ENCODE measurements around the gene LRMDA.
"Not testable (repeated sequence)": the region's sequence is repeated elsewhere in the genome, so short reads cannot be mapped to it uniquely, and the experiment has no call there.

Gene LRMDA

DNA sequence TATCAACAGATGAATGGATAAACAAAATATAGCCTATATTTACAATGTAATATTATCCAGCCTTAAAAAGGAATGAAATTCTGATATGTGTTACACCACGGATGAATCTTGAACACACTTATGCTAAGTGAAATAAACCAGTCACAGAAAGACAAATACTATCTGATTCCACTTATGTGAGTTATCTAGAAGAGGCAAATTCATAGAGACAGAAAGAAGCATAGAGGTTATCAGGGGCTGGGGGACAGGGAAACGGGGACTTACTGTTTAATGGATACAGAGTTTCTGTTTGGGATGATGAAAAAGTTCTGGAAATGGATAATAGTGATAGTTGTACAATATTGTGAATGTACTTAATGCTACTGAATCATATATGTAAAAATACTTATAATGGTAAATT lies 329.9 kb downstream of the LRMDA start:
- DNase-seq = no peak

DNA sequence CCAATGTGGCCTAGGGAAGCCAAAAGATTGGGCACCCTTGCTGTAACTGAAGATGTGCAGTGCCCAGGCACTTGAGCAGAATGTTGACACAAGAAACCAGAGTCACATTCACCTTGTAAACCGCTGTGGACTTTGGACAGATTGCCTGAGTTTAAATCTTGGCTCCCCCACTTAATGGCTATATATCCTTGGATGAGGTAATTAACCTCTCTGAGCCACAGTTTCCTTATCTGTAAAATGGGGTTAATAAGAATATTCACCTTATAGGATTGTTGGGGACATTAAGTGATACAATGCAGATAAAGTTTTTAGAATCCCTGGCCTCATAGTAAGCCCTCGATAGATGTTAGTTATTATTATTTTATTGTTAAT lies 331.0 kb downstream of the LRMDA start:
- no peak for DNase-seq

DNA sequence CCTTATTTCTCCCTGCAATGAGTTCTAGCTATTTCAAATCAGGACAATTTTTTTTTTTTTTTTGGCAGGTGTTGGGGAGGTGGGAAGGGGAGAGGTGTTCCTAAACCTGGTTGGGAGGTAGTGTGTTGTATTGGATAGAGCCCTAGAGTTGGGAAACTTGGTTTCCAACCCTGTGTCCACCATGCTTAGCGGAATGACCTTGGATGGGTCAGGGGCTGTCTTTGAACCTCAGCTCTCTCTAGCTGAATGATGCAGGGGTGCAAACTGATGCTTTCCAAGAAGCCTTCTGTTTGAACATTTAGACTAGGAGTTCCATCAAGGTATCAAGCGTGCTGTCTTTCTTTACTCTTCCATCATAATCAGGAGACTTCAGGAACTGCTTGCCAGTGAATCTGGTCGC lies 332.2 kb downstream of the LRMDA start:
- no peak for DNase-seq

DNA sequence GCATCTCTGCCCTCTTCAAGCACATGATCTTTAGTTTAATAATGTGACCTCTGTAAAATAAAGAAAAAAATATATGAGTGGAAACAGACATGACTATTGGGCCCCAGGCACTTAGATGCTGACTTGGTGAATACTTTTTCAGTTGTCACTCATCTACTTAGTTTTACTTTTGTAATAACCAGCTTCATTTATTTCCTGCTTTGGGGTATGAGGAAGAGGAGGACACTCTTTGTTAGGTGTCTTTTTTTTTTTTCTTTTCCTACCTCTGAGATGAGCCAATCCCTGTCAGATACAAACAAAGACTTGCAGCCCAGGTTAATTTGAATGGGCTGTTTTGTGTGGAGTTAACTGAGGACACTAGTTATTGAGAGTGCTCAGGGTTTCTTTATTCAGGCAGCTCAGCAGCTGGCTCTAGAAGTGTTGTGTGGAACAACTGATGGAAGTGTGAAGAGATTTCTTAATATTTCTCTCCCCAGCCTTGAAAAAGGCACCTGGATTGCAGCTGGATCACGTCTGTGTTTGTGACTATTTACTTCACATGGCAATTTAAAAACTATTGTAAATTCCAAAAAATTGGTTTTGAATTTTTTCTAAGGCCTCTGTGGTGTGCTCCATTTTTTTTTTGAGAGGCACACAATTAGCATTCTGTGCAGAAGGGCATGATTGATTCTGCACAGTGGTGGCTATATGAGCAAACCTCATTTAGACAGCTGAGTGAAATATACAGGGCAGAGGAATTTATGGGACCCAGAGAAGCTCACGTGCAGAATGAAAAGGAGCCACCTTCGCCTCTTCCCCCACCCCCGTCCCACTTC lies 333.8 kb downstream of the LRMDA start:
- DNase-seq = no peak

DNA sequence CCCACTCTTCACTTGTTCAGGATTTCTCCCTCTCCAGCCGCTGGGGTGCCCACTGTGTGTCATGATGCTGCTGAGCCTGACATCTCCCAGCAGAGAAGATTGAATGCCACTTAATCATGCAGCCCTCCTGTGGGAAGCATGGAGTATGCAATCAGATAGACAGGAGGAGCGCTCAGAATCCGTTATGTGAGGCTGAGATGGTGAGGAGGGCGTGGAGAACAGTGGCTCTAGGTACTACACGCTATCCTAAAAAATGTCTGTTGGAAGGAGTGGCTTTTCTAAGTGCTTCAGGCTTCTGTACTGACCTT lies 334.3 kb downstream of the LRMDA start:
- DNase-seq = no peak

DNA sequence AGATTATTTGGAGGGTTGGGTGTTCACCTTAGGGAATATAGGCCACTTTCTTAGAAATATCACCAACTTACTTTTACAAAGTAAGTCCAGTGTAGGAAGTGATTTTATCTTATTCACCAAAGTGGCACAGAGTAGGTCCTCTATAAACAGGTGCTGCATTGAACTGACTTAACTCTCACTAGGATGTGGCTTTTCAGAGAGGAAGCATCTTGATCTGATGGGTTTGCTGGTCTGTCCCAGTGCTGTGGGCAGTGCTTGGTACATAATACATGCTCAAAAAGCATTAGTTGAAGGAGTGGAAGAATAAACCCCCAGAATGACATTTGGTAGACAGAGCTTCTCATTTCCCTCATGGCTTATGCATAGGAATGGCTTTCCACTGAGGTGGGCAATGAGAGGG lies 334.7 kb downstream of the LRMDA start:
- no peak for DNase-seq

DNA sequence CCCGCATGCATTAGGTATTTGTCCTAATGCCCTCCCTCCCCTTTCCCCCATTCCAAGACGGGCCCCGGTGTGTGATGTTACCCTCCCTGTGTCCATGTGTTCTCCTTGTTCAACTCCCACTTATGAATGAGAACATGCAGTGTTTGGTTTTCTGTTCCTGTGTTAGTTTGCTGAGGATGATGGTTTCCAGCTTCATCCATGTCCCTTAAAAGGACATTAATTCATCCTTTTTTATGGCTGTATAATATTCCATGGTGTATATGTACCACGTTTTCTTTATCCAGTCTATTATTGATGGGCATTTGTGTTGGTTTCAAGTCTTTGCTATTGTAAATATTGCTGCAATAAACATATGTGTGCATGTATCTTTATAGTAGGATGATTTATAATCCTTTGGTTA lies 335.3 kb downstream of the LRMDA start:
- not testable (repeated sequence) for DNase-seq

DNA sequence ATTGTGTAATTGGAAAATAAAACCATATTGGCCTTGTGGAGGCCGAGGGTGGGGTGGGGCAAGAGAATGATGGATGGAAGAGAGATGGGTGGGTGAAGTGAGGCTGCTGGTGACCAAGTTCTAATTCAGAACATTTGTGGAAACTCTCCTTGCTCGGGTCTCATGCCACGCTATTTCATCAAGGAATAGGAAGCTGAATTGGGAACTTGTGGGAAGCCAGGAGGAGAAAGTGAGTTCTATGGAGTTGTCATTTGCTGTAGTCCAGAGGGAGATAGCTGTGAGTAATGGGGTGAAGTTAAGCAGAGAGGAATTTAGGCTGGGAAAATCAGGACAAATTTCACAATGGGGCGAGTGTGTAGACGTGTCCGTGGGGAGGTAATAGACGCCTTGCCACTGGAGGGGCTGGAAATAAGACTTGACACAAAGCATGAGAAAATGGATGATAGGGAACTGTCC lies 339.2 kb downstream of the LRMDA start:
- no peak for DNase-seq

DNA sequence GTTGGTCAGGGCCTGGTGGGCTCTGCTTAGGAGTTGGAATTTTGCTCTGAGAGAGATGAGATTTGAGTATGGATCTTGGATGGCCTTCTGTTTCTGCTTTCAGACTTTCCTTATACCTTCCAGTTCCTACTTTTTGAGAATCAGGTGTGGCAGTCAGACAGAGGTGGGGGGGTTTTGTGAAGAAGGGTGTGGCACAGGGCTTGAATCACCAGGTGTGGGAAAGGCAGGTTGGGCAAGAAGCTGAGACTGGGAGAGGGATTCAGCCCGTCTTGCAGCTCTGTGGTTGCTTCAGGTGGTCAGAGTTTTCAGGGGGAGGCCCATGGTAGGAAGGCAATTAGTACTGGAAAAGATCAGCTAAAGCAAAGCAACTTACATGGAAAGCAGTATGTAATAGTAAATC lies 340.2 kb downstream of the LRMDA start:
- DNase-seq = no peak

DNA sequence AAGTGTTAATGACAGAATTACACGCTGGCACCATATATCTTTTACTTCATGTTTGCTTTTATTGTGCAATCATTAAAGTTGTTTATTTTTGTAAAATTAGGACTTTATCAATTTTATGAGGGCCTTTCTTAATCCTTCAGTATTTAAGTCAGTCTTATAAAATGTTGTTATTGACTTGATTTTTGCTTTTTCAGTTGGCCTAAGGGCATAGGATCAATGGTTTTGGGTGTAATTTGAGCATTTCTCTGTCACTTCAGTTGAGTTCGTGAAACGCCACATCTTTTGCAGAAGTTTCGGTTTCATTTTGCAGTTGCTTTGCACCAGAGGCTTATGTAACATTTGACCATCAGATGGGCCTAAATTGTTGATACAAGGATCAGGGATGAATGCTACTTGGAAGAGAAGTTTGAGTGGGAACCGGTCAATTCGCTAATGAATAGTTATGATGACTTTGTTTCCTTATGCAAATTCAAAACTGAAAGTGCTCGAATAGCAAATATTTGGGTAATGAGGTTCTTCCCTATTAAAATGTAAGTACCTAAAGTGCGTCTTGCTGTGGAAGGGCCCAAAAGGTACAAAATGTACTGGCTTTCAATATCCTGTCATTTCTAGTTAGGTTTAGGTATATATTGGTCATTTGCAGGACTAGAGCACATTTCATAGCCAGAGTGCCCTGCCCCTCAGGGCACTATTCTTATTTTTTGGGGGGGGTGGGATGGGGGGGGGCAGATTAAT lies 340.9 kb downstream of the LRMDA start:
- DNase-seq = no peak

DNA sequence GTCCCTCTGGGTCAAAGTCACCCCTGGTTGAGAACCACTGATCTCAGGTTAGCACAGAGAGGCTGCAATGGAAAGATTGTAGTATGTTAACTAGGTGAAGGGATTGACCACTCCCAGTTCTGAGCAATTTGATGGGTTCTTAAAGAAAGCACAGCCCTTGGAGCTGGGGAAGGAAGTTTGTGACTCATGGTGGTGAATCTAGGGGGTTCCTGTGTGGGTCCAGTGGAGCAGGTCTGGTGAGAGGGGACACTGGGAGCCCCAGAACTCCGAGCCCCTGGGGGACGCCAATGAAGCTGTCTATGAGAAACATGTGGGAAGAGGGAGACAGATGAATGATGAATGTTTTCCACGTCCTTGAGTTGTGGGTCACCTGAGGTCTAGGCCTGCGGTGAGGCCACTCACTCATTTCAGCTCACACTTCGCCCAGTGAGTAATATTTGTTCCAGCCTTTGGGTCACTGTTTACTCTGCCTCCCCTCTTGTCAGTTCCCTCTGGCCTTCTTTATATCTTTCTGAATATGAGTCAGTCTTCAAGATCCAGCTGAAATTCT lies 341.9 kb downstream of the LRMDA start:
- no peak for DNase-seq

DNA sequence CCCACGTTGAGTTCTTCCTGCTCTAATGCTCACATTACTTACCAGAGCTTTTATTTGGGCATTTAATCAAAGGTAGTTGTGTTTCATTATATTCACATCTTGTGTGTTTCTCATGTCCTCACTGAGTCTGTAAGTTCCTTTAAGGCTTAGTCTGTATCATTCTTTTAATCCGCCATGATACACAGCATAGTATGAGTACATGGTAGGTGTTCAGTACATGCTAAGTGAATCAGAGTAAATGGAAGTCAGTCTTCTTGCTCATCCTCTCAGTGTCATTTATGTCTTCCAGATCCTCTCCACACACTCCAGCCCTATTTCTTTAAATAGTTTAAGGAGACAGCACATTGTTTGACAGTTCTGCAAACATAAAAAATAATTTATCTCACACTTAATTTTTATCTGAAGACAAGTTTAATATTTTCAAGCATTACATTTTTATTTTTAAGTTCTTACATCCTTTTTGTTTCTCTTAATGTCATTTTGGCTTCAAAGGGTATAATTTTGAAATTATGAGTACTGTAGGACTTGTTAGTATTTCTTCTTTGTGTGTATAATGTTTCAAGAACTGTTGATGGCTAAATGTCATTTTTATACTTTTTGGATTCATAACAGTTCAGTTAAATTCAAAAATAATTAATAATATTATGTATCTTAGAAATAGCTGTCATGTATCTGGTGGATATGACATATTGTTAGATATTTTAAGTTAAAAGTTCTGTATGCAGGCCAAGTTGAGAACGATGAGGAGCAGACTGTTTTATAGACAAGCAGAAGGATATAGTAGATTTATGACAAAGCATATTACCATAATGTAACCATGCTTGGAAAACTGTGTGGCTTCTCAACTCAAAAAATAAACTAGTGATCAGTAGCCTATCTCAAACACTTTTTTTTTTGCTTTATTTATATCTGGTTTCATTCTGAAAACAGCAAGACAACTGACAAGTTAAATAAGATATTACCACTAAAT lies 342.7 kb downstream of the LRMDA start:
- no peak for DNase-seq

DNA sequence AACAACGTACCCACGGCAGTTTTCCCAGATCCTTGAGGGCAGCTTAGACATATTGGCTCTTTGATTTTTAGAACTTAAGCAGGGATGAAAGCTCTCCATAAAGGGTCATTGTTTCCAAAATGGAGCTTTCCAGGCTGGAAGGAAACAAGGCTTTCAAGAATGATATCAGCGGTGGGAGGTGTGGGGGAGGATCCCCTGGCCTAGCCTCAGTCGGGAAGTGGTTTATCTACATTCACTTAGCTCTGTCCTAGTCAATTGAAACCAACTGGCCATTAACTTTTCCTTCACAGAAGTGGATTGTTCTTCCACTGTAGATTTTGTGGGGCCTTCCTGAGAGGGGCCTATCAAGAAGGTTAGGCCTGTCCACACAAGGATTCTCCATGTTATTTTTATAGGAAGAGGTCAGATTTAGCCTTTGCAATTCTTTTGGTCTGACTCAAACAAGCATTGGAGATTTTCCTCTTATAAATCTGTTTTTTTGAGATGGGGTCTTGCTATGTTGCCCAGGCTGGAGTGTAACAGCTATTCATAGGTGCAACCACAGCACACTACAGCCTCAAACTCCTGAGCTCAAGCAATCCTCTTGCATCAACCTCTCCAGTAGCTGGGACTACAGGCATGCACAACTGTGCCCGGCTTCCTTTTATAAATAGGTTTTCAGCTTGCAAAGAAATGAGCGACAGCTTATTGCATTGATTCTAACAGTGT lies 343.5 kb downstream of the LRMDA start:
- no peak for DNase-seq

DNA sequence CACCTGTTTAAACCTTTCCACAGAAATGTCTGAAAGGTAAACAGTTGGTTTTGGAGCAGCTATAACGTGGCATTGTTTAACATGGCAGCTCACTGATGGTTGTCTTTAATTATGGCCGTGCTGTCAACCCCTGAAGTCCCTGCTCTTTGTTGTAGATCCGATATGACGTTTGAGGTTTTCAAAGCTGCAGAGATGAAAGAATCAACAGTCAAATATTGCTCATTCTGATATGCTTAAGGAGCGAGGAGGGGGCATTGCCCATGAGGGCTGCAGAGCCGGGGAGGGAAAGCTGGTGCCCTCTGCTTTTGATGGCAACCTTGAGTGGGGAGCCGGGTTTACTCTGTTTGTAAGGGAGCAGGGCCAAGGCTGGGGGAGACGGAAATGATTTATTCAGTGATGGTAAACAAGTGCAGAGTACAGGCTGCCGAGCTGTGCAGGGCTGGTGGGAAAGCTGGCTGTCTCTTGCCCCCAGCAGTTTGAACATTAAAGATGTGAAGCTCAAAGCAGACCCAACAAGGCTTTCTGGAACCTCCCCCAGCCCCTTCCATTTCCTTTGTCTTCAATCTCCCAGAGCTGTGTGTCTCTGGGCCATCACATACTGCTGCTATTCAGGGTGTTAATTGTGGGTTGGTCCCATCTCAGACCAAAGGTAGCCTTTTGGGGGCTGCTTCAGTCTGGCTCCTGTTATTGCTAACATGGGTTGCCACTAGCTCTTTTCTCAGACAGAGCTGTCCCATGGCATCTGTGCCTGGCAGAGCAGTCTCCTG lies 345.5 kb downstream of the LRMDA start:
- no peak for DNase-seq

DNA sequence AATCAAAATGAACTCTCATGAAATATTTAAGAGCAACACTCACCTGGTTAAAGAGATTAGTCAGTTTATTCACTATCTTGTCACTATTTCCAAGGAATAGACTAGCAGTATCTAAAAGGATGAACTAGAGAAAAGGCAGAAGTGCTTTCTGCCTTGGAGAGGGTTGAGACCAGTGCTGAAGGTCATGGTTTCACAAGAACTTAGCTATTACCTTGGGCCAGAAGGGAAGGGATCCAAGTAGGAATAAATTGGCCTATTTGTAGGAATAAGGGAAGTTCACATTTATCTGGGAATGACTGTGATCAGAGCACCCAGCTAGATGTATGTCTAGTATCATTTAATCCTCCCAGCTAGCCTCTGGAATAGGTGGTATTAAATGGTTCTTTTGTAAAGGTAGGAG lies 347.2 kb downstream of the LRMDA start:
- no peak for DNase-seq

DNA sequence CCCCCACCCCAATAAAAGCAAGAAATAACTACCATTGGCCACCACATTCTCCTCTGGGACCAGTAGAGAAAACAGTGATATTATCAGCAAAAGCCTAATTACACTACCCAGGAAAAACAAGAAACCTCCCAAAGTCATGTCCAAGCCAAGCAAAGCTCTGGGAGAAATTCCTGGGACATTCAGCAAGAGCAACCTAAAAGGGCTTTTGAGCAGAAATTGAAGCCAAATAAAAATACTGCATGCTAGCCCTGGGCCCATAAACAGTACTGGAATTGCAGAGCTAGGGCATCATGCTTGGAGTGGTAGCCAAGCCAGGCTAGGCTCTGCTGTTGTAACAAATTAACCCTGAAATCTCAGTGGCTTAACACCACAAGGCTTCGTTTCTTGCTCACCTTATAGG lies 347.9 kb downstream of the LRMDA start:
- no peak for DNase-seq

DNA sequence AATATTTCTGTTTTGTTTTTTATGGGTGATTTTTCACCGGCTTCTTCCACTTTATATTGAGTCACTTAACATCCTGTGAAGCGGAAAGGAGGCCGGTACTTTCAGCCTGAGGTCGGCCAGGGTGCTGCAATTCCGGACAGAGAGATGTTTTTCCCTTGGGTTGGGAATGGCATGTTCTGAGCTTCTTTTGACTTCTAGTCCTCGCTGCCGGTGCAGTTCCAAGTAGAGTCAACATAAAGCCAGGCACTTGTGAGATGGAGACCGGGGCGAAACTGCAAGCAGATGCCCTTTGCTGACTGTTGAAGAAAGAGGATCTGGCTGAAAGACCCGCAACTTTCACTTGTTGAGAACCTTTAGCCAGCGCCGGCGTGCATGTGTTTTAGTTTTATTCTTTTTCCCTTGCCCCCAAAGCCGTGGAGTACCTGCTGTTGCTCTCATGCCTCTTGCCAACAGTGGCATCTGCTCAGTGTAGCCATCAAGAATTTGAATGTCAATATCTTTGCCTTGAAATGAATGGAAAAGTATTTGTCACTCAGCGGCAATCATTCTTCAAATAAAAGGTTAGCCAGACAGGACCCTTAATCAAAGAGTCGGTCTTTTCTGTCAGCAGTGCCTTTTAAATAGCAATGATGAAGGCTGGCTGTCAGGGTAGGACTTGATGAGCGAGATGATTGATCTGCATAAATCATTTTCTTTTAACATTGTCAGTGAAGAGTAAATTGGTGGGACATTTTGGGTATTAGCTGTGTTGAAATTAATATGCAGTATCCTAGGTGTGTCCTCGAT lies 351.2 kb downstream of the LRMDA start:
- DNase-seq = no peak

DNA sequence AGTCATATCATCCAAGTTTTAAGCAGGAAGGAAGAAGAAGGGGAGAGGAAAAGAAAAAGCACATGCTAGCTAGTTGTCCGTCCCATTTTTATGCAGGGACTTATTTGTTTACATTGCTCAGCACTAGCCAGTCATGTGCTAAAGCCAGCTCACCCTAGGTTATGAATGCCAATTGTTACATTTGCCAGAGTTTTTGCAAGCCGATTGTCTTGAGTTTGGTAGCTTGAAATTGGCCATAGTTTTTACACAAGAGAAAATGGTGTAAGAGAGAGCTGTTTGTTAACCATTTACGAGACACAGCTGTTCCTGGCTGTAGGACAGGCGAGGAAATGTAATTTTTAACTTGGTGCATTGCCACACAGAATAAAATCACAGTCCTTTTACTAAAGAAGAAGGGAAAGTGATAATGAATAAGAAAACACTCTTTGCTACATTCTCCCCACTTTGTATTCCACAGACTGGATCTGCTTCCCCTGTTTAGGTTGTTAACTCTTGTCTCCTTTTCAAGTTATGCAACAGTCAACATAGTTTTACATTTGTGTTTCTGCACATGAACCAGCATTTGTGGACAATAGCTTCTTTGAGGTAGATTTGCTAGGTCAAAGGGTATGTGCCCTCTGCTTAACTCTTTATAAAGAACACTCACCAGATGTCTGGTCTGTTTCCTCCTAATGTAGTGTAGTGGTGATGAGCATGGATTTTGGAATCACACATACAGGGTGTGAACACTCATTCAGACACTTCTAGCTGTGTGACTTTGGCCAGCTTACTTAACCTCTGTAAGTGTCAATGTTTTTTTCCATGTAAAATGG lies 357.2 kb downstream of the LRMDA start:
- no peak for DNase-seq

DNA sequence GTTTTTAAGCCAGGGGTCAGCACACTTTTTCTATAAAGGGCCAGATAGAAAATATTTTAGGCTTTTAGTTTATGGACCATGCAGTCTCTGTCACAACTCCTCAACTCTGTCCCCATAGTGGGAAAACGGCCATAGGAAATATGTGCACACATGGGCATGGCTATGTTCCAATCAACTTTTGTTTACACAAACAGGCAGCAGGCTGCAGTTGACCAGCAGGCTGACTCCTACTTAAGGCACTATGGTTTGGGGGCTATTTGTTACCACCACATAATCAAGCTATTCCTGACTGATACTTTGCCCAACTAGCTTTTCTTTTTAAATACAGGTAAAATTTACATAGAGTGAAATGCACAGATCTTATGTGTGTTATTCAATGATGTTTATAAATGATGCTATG lies 362.4 kb downstream of the LRMDA start:
- no peak for DNase-seq

DNA sequence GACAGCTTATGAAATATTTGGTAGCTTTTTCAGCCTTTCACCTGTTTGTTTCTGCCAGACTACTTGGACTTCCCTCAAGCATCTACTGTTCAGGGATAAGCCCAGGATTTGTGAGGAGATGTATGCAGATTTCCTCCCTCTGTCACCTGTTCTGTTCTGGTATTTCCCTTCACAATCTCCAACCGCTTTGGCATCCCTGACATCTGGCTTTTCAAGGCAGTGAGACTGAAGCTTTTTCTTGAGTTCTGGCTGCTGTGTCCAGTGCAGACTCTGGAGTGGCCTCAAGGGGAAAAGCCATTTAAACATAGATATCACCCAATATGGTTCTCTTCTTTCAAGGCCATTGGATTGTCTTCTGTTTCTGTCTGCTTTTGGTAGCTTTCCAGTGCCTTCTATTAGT lies 369.7 kb downstream of the LRMDA start:
- DNase-seq = no peak
